IgD-negative memory B cell (primary cell): ENCODE data around the gene SP6. TPM values are rescaled to one million over a fixed set of nuclear protein-coding genes. Genes with fewer than 3 reads are reported as not detected.

ENCODE experiments used
- polyA plus RNA-seq: library from polyadenylated mRNA; unstranded; fragments of 300-500 nt; fragmentation: Illumina TruSeq; gene quantifications from one replicate; pipeline ENCODE4 v1.2.3, GENCODE V29; 2021

Gene SP6
- polyA plus RNA-seq, 1 donor from 2014 or later = not detected

Other genes with a start within 250 kb of the SP6 start
- gene KPNB1, start 201.2 kb downstream of the SP6 start, polyA plus RNA-seq = 28.4 TPM
- gene TBKBP1, start 157.0 kb downstream of the SP6 start, polyA plus RNA-seq = 0.24 TPM
- gene TBX21, start 117.9 kb downstream of the SP6 start, polyA plus RNA-seq = 10.0 TPM
- 8.7 TPM for gene OSBPL7, start 29.4 kb downstream of the SP6 start, polyA plus RNA-seq
- gene MRPL10, start 19.6 kb downstream of the SP6 start, polyA plus RNA-seq = 36.2 TPM
- 0.90 TPM for gene LRRC46, start 19.5 kb downstream of the SP6 start, polyA plus RNA-seq
- gene SCRN2, start 9.9 kb downstream of the SP6 start, polyA plus RNA-seq = 19.8 TPM
- 13.7 TPM for gene SP2, start 45.1 kb upstream of the SP6 start, polyA plus RNA-seq
- 17.4 TPM for gene PNPO, start 90.4 kb upstream of the SP6 start, polyA plus RNA-seq
- not detected for gene PRR15L, start 106.7 kb upstream of the SP6 start, polyA plus RNA-seq
- gene CDK5RAP3, start 120.0 kb upstream of the SP6 start, polyA plus RNA-seq = 80.0 TPM
- 1.7 TPM for gene COPZ2, start 186.6 kb upstream of the SP6 start, polyA plus RNA-seq
- 20.5 TPM for gene NFE2L1, start 197.2 kb upstream of the SP6 start, polyA plus RNA-seq